CD4-positive, alpha-beta T cell treated with Interleukin-17A for 1 hour (primary cell): ENCODE measurements around the gene EPHA2.
"Not testable (repeated sequence)": the region's sequence is repeated elsewhere in the genome, so short reads cannot be mapped to it uniquely, and the experiment has no call there.

ENCODE experiments used
- DNase-seq: peaks from one replicate; pipeline ENCODE4 v3.0.0-alpha.2; 2020

Gene EPHA2

GRCh38 chr1:16167331-16168143 lies 11.7 kb upstream of the EPHA2 start:
- peak; percentile 78 for DNase-seq

DNA sequence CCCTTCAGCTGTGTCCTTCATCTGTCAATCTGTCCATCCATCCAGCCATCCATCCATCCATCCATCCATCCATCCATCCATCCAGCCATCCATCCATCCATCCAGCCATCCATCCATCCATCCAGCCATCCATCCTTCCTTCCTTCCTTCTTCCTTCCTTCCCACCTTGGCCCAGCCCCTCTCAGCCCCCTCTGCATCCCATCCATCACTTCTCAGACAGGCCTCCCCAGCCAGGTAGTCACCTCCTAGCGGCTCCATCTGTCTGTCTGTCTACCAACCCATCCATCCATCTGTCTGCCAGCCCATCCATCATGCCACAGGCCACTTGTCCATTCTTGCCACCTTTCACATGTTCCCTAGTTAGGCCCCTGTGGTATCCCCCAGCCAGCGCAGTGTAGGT lies 10.2 kb upstream of the EPHA2 start:
- no peak for DNase-seq

DNA sequence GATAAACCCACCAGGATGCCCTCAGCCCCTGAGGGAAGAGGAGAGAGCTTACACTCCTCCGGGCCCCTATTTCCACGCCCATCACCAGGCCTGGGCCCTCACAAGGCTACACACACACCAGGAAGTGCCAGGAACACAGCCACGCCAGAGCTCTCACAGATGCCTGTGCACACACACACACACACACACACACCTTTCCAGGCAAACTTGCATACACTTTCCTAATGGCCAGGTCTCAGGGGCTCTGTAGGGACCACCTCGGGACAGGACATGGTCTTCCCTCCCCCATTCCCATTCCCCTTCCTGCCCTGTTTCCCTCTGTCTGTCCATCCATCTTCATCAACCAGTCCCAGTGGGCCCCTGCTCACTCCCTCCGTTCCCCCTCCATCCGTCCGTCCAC lies 9.7 kb upstream of the EPHA2 start:
- no peak for DNase-seq

- DNase-seq: no peak
Observed at GRCh38 chr1:16165073-16165364, 9.2 kb upstream of the EPHA2 start.

- no peak for DNase-seq
Observed at GRCh38 chr1:16164213-16165072, 8.6 kb upstream of the EPHA2 start.

- not testable (repeated sequence) for DNase-seq
Observed at GRCh38 chr1:16163608-16164212, 7.8 kb upstream of the EPHA2 start.

- peak; percentile 78 for DNase-seq
Observed at GRCh38 chr1:16162163-16162822, 6.4 kb upstream of the EPHA2 start.

- peak; percentile 12 for DNase-seq
Observed at GRCh38 chr1:16161717-16162116, 5.8 kb upstream of the EPHA2 start.

DNA sequence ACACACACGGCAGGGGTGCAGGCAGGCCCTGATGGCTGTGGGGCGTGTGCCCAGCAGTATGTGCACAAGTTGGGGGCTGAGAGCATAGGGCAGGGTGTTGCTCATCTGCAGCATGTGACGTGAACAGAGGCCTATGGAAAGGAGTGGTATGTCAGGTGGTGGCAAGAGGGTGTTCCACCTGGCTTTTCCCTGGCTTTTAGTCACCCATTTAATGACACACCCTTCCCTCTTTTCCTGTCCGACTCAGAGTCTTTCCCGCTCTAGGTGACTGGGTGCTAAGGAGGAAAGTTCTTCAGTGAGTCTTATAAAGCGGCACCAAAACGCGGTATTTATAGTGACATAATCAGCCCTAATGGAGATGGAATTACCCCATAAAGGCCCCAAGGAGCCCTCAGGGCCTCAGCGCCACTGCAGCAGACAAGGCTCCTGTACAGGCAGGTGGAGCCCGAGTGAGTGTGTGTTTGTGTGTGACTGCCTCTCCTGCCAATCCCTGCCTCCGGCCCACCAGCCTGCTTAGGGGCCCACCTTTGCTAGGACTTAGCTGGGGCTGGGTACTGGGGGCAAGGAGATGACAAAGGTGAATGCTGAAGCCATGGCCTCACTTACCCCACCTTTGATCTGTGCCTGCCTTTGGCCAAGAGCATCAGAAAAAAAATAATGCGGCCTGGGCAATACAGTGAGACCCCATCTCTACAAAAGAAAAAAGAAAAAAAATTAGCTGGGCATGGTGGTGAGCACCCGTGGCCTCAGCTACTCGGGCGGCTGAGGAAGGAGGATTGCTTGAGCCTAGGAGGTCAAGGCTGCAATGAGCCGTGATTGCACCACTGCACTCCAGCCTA lies 3.3 kb upstream of the EPHA2 start:
- no peak for DNase-seq

DNA sequence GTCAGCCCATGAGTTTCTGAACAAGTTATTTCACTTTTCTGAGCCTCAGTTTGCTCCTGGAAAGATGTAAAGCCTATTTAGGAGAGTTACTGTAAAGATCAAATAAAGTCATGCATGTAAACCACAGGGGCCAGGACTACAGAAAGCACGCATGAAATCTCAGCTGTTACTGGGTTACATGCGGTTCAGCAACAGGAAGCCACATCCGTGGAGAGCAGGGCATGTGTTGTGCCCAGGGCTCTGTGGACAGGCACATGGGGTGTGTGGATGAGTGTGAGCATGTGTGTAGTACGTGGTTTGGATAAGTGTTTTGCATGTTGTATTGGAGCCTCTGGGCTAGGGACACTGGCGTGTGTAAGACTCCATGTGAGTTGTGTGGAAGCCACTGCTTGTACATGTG lies 2.2 kb upstream of the EPHA2 start:
- DNase-seq: peak; percentile 55

DNA sequence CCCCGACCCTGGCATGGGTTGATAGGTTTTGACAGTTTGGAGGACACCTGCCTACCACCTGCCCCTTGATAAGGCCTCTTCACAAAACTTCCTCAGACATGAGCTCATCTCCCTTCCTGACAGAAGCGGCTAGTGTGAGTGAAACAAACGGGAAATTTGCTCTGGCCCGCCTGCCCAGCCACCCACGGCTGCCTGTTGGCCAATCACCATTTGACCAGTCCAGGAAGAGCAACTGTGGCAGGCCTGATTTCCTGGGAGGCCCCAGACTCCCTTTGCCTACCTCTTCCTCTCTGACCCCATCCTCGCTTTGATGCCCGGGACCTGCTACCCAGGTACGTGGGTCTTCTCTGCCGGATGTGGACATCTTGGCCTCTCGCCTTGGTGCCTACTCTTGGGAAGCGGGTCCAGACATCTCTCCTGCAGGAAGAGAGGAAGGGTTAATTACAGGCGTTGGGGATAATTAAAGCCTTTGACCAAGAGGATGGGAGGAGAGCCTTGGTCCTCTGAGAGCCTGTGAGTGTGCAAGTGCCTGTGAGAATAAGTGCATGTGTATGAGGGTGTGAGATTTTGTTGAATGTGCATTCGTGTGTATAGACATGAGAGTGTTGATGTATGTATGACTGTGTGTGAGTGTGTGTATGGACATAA lies 1.1 kb upstream of the EPHA2 start:
- DNase-seq: no peak

- no peak for DNase-seq
Observed at GRCh38 chr1:16153999-16154673, 1.7 kb downstream of the EPHA2 start.

- DNase-seq: no peak
Observed at GRCh38 chr1:16153096-16153998, 2.5 kb downstream of the EPHA2 start.

DNA sequence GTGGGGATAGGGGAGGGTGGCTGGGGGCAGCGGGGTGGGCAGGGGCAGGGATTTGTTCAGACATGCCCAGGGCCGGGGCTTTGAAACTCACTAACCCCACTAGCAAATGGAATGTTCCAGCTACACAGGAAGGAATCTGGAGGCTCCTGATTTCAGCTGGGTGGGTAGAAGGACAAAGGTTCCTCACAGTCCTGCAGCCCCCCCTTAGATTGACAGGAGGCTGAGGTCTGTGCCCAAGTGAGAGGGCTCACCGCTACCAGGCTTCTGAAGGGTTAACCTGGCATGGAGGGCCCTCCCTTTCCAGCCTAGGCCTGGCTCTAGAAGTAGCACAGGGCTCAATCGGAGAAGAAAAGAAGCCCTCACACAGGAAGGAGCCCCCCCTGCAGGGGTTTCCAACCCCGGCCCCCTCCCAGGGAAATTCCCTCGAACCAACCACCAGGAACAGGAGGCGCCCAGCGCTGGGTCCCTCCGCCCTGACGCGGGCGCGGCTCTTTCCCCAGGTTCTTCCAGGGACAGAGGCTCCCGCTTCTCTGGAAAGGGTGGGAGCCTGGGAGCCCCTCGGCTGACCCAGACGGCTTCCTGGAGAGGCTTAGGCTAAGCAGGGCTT lies 3.3 kb downstream of the EPHA2 start:
- DNase-seq: no peak

DNA sequence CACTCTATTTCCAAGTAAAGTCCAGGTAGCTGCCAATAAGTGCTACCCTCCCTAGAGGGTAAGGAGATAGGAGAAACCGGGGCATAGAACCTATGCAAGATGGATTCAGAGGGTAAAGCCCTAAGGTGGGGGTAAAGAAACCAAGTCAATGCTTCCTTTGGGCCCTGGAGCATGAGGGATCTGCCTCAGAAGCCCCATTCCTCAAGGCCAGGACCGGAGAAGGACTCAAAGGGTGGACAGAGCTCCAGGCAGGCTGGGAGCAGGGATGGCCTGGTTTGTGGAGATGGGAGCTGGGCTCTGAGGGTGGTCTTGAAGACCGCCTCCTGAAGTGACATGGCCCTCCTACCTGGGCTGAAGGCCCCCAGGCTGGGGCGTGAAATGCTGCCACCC lies 3.9 kb downstream of the EPHA2 start:
- DNase-seq: no peak

- no peak for DNase-seq
Observed at GRCh38 chr1:16151196-16151994, 4.5 kb downstream of the EPHA2 start.

GRCh38 chr1:16150508-16150907 lies 5.4 kb downstream of the EPHA2 start:
- no peak for DNase-seq

DNA sequence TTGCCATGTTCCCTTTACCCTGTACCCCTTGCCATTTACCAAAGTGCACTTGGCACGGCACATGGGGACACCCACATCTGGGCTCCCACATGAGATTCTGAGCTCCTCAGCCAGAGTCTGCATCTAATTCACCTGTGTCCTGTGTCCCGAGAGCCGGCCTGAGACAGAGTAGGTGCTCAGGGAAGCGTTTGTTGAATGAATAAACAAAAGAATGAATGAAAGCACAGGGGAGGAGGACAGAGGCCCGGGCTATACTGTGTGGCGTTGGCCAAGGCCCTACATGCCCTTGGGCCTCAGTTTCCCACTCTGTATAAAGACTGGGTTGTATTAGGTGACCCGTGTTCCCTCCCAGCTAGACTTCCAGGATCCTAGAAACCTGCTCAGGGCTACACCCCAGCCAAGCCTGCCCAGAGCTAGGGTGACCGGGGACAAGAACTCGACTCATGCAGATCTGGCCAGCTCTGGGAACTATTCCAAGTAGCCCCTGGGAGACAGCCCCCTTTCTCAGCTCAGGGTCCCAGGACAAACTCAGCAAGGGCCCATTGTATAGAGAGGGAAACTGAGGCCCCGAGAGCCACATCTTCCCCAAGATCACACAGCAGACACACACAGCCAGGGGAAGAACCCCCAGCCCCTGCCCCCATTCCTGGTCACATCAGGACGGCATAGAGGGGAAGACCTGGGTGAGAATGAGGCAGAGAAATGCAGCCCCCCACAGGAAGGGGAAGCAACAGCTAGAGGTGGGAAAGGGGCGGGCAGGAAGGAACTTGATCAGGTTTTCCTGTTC lies 6.0 kb downstream of the EPHA2 start:
- no peak for DNase-seq
